ENCODE data around the gene TENT4A. TPM values are rescaled to one million over a fixed set of nuclear protein-coding genes. Genes with fewer than 3 reads are reported as not detected.

The TENT4A gene
- total RNA-seq, 2 experiments from 2014 or later = 39.0 to 46.1 TPM

DNA sequence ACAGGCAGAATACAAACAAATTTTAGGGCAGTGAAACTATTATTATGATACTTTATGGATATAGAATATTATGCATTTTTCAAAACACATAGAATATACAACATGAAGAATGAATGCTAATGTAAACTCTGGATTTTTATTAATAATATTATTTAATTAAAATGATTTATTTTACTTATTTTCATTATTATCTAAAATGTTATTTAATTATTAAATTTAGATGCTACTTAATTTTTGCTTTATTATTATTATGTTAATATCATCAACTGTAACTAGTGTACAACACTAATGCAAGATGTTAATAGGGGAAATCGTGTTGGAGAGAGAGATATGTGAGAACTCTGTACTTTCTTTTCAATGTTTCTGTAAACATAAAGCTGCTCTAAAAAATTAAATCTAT lies 39.3 kb upstream of the TENT4A start:
- Histone ChIP-seq H3K36me3 (ENCODE audit: insufficient read depth, low read length) (peaks cover 7% of the 10 kb centered on the region; the same call in 1 of the 2 replicates), H3K9me2 (ENCODE audit: insufficient read depth, low read length) (no peaks in the 10 kb centered on the region), H4K20me1 (ENCODE audit: insufficient read depth, low read length) (no peaks in the 10 kb centered on the region), H3K79me2 (ENCODE audit: insufficient read depth, low read depth, low read length) (no peaks in the 10 kb centered on the region), H2AFZ (ENCODE audit: low read length) (no peak overlapping the region), H3K4me1 (ENCODE audit: insufficient read depth, low read length, poor library complexity, severe bottlenecking) (no peaks in the 10 kb centered on the region), H3K4me2 (ENCODE audit: low read length) (no peak overlapping the region), H3K9me3 (ENCODE audit: low read length) (peaks cover 6% of the 10 kb centered on the region; the same call in 1 of the 2 replicates), H3K4me3 (ENCODE audit: low read depth, low read length, poor library complexity, severe bottlenecking) (no peak overlapping the region), H3K27ac (ENCODE audit: low read depth, low read length, poor library complexity, severe bottlenecking) (no peak overlapping the region)
- TF ChIP-seq EZH2phosphoT487 (IDR thresholded peaks at IDR 0.05; ENCODE audit: borderline replicate concordance, low read depth, low read length) = no peak
- TF ChIP-seq, protein P1, sequence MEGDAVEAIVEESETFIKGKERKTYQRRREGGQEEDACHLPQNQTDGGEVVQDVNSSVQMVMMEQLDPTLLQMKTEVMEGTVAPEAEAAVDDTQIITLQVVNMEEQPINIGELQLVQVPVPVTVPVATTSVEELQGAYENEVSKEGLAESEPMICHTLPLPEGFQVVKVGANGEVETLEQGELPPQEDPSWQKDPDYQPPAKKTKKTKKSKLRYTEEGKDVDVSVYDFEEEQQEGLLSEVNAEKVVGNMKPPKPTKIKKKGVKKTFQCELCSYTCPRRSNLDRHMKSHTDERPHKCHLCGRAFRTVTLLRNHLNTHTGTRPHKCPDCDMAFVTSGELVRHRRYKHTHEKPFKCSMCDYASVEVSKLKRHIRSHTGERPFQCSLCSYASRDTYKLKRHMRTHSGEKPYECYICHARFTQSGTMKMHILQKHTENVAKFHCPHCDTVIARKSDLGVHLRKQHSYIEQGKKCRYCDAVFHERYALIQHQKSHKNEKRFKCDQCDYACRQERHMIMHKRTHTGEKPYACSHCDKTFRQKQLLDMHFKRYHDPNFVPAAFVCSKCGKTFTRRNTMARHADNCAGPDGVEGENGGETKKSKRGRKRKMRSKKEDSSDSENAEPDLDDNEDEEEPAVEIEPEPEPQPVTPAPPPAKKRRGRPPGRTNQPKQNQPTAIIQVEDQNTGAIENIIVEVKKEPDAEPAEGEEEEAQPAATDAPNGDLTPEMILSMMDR (conservative IDR thresholded peaks at IDR 0.05; ENCODE audit: low read length) = no peak
- no TSS peak for BruUV-seq (replicated peaks)
- DNase-seq (ENCODE audit: low spot score) = no peak
- intact Hi-C loops (cut with micrococcal nuclease; ENCODE audit: unreplicated experiment) = no loop called here
- CTCF ChIA-PET (ENCODE audit: unreplicated experiment) = no interaction called here
- POLR2A ChIA-PET = no interaction called here

DNA sequence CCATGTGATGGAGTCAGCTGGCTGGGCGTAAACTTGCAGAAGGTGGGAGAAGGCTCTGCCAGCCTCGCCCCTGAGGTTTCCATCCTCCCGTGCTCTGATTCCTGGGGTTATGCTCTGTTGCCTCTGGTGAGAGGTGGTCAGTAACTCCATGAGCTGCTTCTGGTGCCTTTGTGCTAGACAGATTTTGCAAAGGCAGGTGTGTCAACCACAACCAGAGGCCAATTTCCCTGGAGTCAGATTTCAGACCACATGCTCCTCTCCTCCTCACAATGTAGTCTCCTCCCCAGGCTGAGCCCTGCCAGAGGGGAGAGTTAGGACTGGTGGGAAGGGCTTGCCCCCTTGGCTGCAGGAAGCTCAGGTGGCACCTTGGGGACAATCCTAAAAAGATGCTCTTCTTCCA lies 38.8 kb upstream of the TENT4A start:
- CTCF ChIA-PET (ENCODE audit: unreplicated experiment) = no interaction called here
- intact Hi-C loops (cut with micrococcal nuclease; ENCODE audit: unreplicated experiment) = no loop called here
- DNase-seq (ENCODE audit: low spot score) = no peak
- Histone ChIP-seq H3K9me3 (ENCODE audit: low read length) (peaks cover 6% of the 10 kb centered on the region; the same call in 1 of the 2 replicates), H3K36me3 (ENCODE audit: insufficient read depth, low read length) (peaks cover 7% of the 10 kb centered on the region; the same call in 1 of the 2 replicates), H3K27ac (ENCODE audit: low read depth, low read length, poor library complexity, severe bottlenecking) (no peak overlapping the region), H3K4me3 (ENCODE audit: low read depth, low read length, poor library complexity, severe bottlenecking) (no peak overlapping the region), H3K4me1 (ENCODE audit: insufficient read depth, low read length, poor library complexity, severe bottlenecking) (no peaks in the 10 kb centered on the region), H3K9me2 (ENCODE audit: insufficient read depth, low read length) (no peaks in the 10 kb centered on the region), H4K20me1 (ENCODE audit: insufficient read depth, low read length) (no peaks in the 10 kb centered on the region), H2AFZ (ENCODE audit: low read length) (no peak overlapping the region), H3K79me2 (ENCODE audit: insufficient read depth, low read depth, low read length) (no peaks in the 10 kb centered on the region), H3K4me2 (ENCODE audit: low read length) (no peak overlapping the region)
- TF ChIP-seq, protein P1 (conservative IDR thresholded peaks at IDR 0.05; ENCODE audit: low read length) = no peak
- no peak for TF ChIP-seq EZH2phosphoT487 (IDR thresholded peaks at IDR 0.05; ENCODE audit: borderline replicate concordance, low read depth, low read length)
- POLR2A ChIA-PET = no interaction called here
- BruUV-seq (replicated peaks) = no TSS peak

DNA sequence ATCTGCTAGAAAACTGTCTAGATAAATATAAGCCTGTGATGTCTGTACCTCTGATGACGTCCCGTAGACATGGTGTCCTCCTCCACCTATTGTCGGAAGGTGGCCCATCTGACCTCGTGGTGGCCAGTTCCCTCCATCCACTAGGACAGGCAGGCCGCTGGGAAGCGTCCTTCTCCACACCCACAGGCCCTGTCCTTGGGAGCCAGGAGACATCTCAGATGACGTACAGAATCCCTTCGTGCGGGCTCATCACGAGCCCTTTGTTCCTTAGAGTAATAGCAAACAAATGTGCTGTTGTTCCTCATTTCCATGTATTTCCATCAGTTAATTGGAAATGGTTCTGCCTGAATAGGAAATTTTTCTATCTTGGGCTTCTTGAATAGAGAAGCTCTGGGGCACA lies 38.3 kb upstream of the TENT4A start:
- intact Hi-C loops (cut with micrococcal nuclease; ENCODE audit: unreplicated experiment) = no loop called here
- Histone ChIP-seq H3K79me2 (ENCODE audit: insufficient read depth, low read depth, low read length) (no peaks in the 10 kb centered on the region), H2AFZ (ENCODE audit: low read length) (no peak overlapping the region), H3K36me3 (ENCODE audit: insufficient read depth, low read length) (peaks cover 7% of the 10 kb centered on the region; the same call in 1 of the 2 replicates), H3K4me3 (ENCODE audit: low read depth, low read length, poor library complexity, severe bottlenecking) (no peak overlapping the region), H4K20me1 (ENCODE audit: insufficient read depth, low read length) (no peaks in the 10 kb centered on the region), H3K9me2 (ENCODE audit: insufficient read depth, low read length) (no peaks in the 10 kb centered on the region), H3K4me2 (ENCODE audit: low read length) (no peak overlapping the region), H3K27ac (ENCODE audit: low read depth, low read length, poor library complexity, severe bottlenecking) (no peak overlapping the region), H3K9me3 (ENCODE audit: low read length) (peaks cover 6% of the 10 kb centered on the region; the same call in 1 of the 2 replicates), H3K4me1 (ENCODE audit: insufficient read depth, low read length, poor library complexity, severe bottlenecking) (no peaks in the 10 kb centered on the region)
- TF ChIP-seq, protein P1 (conservative IDR thresholded peaks at IDR 0.05; ENCODE audit: low read length) = no peak
- CTCF ChIA-PET (ENCODE audit: unreplicated experiment) = no interaction called here
- BruUV-seq (replicated peaks) = no TSS peak
- POLR2A ChIA-PET = interaction anchor here (0.5 kb wide), 1 partner anchor 19 kb away, joined by 3 read pairs; no protein-coding TSS in a partner anchor
- no peak for DNase-seq (ENCODE audit: low spot score)
